Stimulated activated CD4-positive, alpha-beta T cell treated with anti-CD3 and anti-CD28 coated beads, Interleukin-12 subunit alpha, Interleukin-12 subunit beta, amount 100 ng/mL, for 48 hours (primary cell): ENCODE results near the gene RAD54L.
"Not testable (repeated sequence)": the region's sequence is repeated elsewhere in the genome, so short reads cannot be mapped to it uniquely, and the experiment has no call there.

Source experiments
- DNase-seq, 3 donors: peaks; one replicate each; pipeline ENCODE4 v3.0.0-alpha.2; 2020; ENCODE audit warnings: low read depth in 2 of 3, low spot score in 1 of 3

RAD54L gene

GRCh38 chr1:46319301-46319700, 71.7 kb downstream of the RAD54L start:
- not testable (repeated sequence) for DNase-seq

GRCh38 chr1:46319960-46320914, 72.7 kb downstream of the RAD54L start:
- DNase-seq: not testable (repeated sequence)

GRCh38 chr1:46322191-46322590, 74.6 kb downstream of the RAD54L start:
- DNase-seq: not testable (repeated sequence)

GRCh38 chr1:46325285-46326076, 77.9 kb downstream of the RAD54L start:
- DNase-seq: not testable (repeated sequence)
